ENCODE measurements around the gene ZNF501. TPM values are rescaled to one million over a fixed set of nuclear protein-coding genes. Genes with fewer than 3 reads are reported as not detected.

Gene ZNF501
- total and polyA plus RNA-seq, 4 donors: 1.2 to 6.8 (median 2.7) TPM

DNA sequence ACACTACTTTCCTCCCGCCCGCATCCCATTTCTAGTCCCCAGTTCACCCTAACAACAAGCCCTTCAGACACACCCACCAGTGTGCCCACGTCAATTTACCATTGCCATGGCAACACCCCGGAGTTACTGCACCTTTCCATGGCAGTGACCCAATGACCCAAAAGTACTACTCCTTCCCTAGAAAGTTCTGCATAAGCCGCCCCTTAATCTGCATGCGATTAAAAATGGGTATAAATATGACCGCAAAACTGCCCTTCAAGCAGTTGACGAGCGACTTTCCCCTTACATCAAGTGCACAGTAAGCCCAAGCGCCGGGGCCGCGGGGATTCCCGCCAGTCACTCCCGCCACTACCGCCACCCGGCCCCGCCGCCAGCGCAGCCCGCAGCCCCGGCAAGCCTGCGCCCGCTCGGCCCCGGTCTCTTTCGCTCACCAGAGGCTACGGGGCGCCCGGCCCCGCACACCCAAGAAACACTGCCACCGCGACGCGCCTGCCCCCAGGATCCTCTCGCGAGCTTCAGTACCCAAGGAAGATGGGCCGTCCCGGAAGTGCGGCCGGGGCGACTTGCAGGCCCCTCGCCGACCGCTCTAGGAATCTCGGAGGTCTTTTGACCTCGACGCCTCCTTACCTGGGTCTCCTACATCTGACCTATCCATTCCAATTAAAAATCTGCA is 44.2 kb upstream of the ZNF501 start:
- DNase-seq: peak; percentile 75 to 90 (median 80)
- Histone ChIP-seq H3K9ac (ENCODE audit: insufficient read depth in 1 of 2, low read length in 2 of 2) (peak overlapping the region; percentile 17 to 37), H3K4me3 (peak overlapping the region; percentile 87), H3K27ac (ENCODE audit: low read depth in 1 of 2, low read length in 1 of 2) (peak overlapping the region in 1 of 2 donors; percentile 32), H3K36me3 (ENCODE audit: control insufficient read depth in 4 of 4, insufficient read depth in 4 of 4, low read length in 4 of 4) (peaks cover 0 to 12% (median 3%) of the 10 kb centered on the region in 4 donors), H3K27me3 (ENCODE audit: control insufficient read depth in 3 of 3, insufficient read depth in 3 of 3, low read length in 2 of 3) (no peaks in the 10 kb centered on the region), H3K9me3 (ENCODE audit: control insufficient read depth in 4 of 4, insufficient read depth in 3 of 4, low read length in 3 of 4) (peaks cover 0 to 11% (median 5%) of the 10 kb centered on the region in 4 donors), H3K4me1 (ENCODE audit: control insufficient read depth in 5 of 5, insufficient read depth in 5 of 5, low read length in 5 of 5) (peaks cover 0 to 4% (median 0%) of the 10 kb centered on the region in 5 donors)
- ATAC-seq (ENCODE audit: insufficient read depth, low FRiP score): peak; percentile 83
- TF ChIP-seq, protein P1, sequence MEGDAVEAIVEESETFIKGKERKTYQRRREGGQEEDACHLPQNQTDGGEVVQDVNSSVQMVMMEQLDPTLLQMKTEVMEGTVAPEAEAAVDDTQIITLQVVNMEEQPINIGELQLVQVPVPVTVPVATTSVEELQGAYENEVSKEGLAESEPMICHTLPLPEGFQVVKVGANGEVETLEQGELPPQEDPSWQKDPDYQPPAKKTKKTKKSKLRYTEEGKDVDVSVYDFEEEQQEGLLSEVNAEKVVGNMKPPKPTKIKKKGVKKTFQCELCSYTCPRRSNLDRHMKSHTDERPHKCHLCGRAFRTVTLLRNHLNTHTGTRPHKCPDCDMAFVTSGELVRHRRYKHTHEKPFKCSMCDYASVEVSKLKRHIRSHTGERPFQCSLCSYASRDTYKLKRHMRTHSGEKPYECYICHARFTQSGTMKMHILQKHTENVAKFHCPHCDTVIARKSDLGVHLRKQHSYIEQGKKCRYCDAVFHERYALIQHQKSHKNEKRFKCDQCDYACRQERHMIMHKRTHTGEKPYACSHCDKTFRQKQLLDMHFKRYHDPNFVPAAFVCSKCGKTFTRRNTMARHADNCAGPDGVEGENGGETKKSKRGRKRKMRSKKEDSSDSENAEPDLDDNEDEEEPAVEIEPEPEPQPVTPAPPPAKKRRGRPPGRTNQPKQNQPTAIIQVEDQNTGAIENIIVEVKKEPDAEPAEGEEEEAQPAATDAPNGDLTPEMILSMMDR (IDR thresholded peaks at IDR 0.05; ENCODE audit: control extremely low read depth, extremely low read depth): no peak
- WGBS, 2 donors: 2 to 3% methylated on average over 48 of the region's 48 CpGs

DNA sequence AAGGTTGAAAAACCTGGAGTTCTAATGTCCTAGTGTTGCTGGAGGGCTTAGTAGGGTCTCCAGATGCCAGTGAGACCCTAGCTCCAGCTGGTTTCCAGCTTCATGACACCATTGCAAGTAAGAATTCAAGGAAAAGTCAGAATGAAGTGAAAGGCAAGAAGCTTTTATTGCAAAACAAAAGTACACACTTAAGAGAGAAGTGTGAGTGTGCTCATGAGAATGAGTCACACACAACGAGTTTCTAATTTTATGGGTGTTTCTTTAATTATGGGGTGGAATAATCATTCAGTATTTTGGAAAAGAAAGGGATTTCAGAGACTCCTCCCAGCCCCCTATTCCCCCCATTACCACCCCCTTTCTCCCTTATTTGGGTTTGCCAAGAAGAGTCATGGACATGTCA is 41.5 kb upstream of the ZNF501 start:
- Histone ChIP-seq H3K4me3 (no peak overlapping the region), H3K9me3 (ENCODE audit: control insufficient read depth in 4 of 4, insufficient read depth in 3 of 4, low read length in 3 of 4) (peaks cover 0 to 5% (median under 1%) of the 10 kb centered on the region in 4 donors), H3K27me3 (ENCODE audit: control insufficient read depth in 3 of 3, insufficient read depth in 3 of 3, low read length in 2 of 3) (no peaks in the 10 kb centered on the region), H3K27ac (ENCODE audit: low read depth in 1 of 2, low read length in 1 of 2) (peak overlapping the region in 1 of 2 donors; percentile 54), H3K36me3 (ENCODE audit: control insufficient read depth in 4 of 4, insufficient read depth in 4 of 4, low read length in 4 of 4) (peaks cover 0 to 11% (median 3%) of the 10 kb centered on the region in 4 donors), H3K4me1 (ENCODE audit: control insufficient read depth in 5 of 5, insufficient read depth in 5 of 5, low read length in 5 of 5) (peaks cover 0 to 4% (median 0%) of the 10 kb centered on the region in 5 donors), H3K9ac (ENCODE audit: insufficient read depth in 1 of 2, low read length in 2 of 2) (no peak overlapping the region)
- no peak for DNase-seq
- no peak for ATAC-seq (ENCODE audit: insufficient read depth, low FRiP score)
- TF ChIP-seq, protein P1 (IDR thresholded peaks at IDR 0.05; ENCODE audit: control extremely low read depth, extremely low read depth): no peak
- WGBS, 2 donors: 54 to 57% methylated on average over 1 of the region's 1 CpG

DNA sequence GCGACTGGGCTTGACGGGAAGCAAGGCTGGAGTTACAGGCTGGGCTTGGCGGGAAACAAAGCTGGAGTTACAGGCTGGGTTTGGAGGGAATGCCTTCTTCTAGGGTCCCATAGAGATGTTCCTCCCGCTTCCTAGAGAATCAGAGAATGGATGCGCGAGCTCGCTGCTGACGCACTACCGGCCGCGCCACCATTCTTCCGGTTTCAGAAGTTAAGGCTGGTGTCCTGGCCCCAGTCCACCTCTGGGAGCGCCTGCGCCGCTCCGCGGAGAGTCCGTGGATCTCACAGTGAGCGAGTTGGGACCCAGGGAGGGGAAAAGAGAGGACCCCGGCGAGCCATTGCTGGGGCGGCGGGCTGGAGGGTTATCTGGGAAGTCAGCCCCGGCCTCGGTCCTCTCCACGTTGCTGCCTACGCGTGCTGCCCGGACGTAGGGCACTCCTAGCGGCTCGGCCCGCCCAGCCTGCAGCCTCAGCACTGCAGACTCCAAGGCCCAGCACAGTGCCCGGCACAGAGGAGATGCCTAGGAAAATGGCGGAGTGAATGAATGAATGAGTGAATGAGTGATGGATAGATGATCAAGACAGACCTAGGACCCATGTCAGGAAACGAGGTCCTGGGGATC is 16.9 kb upstream of the ZNF501 start, which contains the start of gene ZNF502:
Gene ZNF502 (plus strand): TSS at position 206 of the 621 bp plus-strand sequence. CDS start 7,602 bp downstream, outside the sequence.
- H3K27me3 ChIP-seq (ENCODE audit: control insufficient read depth in 3 of 3, insufficient read depth in 3 of 3, low read length in 2 of 3): no peaks in the 10 kb centered on the region
- DNase-seq (peak; percentile 92 to 97 (median 94)), ATAC-seq (ENCODE audit: insufficient read depth, low FRiP score) (peak; percentile 92)
- H3K4me1 ChIP-seq (ENCODE audit: control insufficient read depth in 5 of 5, insufficient read depth in 5 of 5, low read length in 5 of 5): peaks cover 0 to 5% (median 4%) of the 10 kb centered on the region in 5 donors
- peak within 1 kb of the TSS; percentile 40 to 71 for H3K9ac ChIP-seq (ENCODE audit: insufficient read depth in 1 of 2, low read length in 2 of 2)
- peak within 1 kb of the TSS; percentile 91 for H3K4me3 ChIP-seq
- peak within 1 kb of the TSS; percentile 74 to 78 for H3K27ac ChIP-seq (ENCODE audit: low read depth in 1 of 2, low read length in 1 of 2)
- 2 to 4% methylated on average over 32 to 36 of the region's 36 CpGs for WGBS, 2 donors
- H3K36me3 ChIP-seq (ENCODE audit: control insufficient read depth in 4 of 4, insufficient read depth in 4 of 4, low read length in 4 of 4): peaks cover 0 to 15% (median 3%) of the 10 kb centered on the region in 4 donors
- TF ChIP-seq, protein P1 (IDR thresholded peaks at IDR 0.05; ENCODE audit: control extremely low read depth, extremely low read depth): peak; percentile 8
- H3K9me3 ChIP-seq (ENCODE audit: control insufficient read depth in 4 of 4, insufficient read depth in 3 of 4, low read length in 3 of 4): peaks cover 6 to 22% (median 8%) of the 10 kb centered on the region in 4 donors

All from lung (tissue), 12 donors.